ENCODE data around the gene SLC2A8. TPM values are rescaled to one million over a fixed set of nuclear protein-coding genes. Genes with fewer than 3 reads are reported as not detected.

The SLC2A8 gene, protein sequence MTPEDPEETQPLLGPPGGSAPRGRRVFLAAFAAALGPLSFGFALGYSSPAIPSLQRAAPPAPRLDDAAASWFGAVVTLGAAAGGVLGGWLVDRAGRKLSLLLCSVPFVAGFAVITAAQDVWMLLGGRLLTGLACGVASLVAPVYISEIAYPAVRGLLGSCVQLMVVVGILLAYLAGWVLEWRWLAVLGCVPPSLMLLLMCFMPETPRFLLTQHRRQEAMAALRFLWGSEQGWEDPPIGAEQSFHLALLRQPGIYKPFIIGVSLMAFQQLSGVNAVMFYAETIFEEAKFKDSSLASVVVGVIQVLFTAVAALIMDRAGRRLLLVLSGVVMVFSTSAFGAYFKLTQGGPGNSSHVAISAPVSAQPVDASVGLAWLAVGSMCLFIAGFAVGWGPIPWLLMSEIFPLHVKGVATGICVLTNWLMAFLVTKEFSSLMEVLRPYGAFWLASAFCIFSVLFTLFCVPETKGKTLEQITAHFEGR
- polyA plus RNA-seq (ENCODE audit: insufficient read length) = 13.1 TPM

DNA sequence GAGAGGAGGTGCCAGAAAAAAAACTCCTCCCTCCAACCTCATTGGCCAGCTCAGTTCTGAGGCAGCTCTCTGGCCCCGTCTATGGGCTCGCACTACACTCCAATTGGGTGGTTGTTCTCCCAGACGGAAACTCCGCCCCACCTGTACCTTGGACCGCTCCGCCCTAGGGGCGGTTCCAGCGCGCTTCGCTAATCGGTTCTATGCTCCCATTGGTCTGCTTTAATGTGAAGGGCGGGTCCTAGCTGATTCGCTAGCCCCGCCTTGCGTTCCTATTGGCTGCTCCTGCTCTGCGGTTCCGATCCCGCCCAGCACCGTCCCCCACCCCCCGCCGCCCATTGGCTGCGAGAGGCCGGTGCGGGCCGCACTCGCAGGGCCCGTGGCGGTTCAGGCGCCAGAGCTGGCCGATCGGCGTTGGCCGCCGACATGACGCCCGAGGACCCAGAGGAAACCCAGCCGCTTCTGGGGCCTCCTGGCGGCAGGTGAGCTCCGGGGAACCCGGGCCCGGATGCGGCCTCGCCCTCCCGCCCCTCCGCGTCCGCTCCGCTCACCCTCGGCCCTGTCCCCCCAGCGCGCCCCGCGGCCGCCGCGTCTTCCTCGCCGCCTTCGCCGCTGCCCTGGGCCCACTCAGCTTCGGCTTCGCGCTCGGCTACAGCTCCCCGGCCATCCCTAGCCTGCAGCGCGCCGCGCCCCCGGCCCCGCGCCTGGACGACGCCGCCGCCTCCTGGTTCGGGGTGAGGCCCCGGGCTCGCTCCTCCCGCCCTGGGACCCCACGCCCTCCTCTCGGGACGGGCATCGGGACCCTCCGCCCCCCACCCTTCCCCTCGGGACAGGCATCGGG, at the start of gene SLC2A8:
SLC2A8 (plus strand) TSS at position 362 of the 838 bp plus-strand sequence; CDS start at position 424, 62 bp downstream.
- DNase-seq (ENCODE audit: low read depth) = peak; percentile 99

DNA sequence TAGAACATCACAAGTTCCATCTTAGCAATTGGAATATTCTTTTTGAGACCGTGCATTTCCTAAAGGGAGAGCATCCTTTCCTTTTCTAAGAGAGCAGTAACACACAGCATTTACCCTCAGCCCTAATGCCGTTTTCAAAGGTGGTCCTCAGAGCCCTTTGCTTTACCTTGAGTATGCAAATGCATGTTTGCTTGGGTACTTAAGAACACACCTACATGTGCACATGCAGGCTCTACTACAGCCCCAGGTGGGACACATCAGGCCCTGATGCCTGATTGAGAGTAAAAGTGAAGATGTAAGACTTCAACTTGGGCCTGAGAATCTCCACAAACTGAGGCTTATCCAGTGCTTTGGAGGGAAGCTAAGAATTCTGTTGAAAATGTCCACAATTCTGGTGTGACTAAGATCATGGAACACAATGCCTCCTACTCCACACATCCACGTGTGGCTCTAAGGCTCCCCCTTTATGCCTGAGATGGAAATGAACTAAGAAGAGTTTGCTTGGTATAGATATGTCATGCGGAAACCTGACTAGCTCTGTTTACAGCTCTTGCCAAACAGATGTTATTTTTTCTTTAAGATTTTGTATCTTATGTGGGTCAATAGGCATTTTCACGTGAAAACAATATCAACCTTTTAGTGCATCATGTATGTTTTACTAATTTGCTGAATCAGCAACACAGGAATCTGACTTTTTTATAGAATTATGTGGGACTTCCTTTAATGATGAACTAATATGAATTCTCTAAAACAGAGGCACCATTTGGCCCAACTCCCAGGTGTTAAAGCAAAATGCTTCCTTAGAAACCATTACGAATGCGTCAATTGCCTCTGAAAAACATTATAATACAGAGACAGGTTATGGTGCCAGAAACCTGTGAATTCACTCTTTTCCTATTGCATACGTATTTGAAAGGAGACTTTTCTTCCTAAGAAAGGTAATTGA, 48.9 kb upstream of the SLC2A8 start:
- peak; percentile 58 for DNase-seq (ENCODE audit: low read depth)

DNA sequence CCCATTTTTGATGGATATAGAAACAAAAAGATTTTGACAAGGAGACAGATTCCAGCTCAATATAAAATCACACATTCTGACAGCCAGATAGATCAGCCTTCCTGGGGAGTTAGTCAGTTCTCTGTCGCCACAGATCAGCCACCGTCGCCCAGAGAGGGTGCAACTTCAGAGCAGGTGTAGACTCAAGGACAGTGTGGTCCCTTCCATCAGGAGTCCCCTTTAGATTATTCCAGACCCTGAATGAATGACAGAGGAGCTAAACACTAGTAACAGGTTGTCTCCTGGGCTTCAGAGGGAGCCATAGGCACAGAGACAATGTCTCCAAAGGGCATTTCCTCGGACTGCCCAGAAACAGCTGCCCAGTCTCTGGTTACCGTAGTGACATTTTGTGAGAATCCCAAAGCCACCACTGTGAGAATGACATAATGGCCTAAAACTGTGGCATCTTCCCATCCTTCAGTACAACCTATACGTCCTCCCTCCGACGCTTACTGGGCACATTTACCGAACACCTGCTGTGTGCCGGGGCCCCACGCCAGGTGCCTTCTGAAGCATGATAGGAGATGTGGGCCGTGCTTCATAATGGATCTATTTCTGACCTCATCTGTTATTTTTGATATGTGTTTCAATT, 47.4 kb upstream of the SLC2A8 start:
- DNase-seq (ENCODE audit: low read depth) = no peak

DNA sequence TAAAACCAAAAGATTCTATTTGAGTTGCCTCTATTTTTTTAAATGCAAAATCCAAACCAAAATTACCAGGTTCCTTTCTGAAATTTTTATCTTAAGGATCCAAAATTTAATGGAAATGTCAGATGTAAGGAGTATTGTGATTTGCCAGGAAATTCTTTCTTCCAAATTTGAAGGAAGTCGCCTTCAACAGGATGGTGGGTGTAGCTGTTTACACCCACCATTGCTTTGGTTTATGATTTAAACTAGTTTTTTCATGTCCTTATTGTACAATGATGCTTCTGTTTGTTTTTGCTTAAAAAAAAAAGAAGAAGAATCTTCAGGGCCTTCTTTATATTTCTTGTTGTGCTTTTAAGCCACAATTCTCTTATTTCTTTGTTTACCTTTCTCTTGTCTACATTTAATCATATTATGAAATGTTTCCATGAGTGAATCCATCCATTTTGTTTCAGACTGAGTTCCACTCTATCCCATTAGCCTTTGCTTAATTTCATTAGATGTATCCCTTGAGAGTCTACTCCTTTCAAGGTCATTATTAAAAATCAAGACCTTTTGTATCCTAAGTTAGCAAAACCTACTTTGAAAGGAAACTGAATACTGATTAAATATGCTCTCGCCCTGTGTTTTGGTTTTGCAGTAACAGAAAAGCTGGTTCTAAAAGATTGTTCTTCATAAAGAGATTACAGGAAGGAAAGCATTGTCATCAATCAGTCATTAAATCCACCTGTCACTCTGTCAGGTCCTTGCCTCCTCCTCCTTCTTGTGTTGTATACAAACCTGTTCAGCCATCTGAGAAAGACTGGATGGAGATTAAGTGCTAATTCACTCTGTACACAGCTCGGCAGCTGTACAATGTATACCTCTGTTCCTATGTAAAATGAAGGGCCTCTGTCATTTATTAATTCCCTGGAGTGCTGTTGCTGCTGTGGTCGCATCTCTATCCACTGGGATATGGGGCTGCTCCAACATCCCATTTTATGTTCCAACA, 45.5 kb upstream of the SLC2A8 start:
- no peak for DNase-seq (ENCODE audit: low read depth)

DNA sequence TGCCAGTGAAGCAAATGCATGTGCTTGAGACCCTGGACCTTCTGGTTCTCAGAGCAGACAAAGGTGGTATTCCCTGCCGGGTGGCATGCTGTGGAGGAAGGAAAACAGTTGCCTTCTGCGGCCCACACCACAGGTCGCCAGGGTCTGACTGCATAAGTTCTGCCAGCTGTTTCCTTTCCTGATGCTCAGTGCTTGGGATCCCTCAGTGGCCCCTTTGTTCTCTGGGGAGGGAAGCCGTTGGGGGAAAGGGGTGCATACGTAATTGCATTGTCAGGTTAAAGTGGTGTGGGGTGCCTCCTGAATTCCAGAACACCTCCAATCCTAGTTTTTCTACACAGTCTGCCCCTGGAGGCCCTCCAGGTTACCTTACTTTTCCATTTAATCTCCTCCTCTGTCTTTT, 43.1 kb upstream of the SLC2A8 start:
- DNase-seq (ENCODE audit: low read depth) = no peak

DNA sequence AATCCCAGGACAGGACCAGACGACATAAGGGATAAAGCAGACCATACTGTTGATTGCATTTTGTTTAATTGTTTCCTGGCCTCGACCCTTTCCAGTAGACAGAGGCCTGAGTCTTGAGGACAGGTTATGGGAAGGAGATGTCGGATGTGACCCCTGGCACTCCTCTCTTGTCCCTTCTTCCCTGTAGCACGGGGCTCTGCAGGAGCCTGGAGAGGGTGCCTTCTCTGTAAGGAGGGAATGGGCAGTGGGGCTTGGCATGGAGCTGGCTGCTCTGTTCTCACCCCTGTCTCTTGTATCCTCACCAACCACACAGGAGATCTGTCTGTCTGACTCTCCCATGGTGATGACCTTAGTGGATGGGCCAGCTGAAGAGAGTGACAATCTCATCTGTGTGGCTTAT, 40.1 kb upstream of the SLC2A8 start:
- DNase-seq (ENCODE audit: low read depth) = no peak

DNA sequence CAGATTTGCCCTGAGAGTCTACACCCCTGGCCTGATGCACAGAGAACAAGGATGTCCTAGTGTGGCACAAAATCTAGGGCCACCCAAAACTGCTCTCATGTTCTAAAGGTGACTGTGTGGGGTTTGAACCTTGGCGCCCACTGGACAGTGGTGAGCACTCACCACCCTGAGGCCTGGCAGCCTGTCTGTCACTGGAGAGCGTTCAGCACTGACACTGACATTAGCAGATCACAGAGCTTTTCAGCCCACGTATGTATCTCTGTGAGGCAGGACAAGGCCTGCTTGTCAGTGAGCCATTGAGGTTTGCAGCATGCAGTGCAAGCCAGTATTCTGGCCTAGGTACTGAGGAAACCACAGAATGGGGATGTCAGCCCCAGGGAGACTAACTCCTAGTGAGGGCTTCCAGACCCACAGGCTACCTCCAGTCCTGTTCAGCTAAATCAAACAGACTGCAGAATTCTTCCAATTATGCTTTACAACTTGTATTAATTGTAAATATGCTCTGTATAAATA, 38.9 kb upstream of the SLC2A8 start:
- DNase-seq (ENCODE audit: low read depth) = no peak

DNA sequence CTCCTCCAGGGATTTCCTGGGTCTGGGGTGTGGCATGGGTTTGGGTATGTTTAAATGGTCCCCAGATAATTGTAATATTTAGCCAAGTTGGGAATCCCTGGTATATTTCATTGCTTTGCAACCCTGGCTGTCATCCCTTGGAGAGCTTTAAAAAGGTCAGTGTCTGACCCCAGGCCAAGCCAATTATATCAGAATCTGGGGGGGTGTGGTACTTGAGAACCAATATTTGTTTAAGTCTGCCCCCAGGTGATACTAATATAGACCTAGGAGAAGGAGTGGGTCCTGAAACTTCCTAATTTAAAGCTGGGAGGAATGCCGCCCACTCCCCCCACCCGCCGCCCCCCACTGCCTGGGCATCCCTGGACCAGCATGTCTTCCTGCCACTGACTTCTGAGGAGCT, 38.2 kb upstream of the SLC2A8 start:
- no peak for DNase-seq (ENCODE audit: low read depth)

DNA sequence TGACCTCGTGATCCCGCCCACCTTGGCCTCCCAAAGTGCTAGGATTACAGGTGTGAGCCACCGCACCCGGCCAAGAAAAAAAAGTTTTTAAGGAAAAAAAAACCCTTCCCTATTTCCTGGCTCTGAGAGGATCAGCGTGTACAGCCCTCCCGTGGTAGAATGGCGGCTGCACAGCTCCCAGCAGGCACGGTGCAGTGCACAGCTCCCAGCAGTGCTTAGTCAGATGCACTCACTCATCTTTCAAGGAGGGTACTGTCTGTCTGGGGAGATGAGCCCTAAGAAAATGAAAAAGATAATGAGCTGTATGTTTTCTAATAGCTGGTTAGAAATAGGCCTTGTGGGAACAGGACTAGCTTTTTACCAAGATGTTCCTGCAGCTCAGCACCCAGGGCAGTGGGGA, 36.7 kb upstream of the SLC2A8 start:
- DNase-seq (ENCODE audit: low read depth) = no peak

DNA sequence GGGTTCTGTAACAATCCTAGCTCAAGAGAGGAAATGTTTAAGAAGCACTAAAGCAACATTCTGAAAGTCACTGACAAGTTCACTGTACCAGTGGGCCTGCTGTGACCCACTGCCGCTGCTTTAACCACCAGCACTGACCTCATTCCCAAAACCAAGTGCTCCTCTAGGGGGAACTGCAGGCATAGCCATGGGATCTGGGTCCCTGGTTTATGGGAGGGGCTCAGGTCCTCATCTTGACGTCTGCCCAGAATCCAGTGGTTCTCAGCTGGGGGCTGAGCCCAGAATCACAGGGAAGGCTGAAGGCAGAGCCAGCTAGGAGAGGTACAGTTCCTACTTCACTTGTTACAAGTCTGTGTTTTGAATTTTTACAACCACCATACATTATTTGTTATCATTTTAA, 36.1 kb upstream of the SLC2A8 start:
- DNase-seq (ENCODE audit: low read depth) = no peak

DNA sequence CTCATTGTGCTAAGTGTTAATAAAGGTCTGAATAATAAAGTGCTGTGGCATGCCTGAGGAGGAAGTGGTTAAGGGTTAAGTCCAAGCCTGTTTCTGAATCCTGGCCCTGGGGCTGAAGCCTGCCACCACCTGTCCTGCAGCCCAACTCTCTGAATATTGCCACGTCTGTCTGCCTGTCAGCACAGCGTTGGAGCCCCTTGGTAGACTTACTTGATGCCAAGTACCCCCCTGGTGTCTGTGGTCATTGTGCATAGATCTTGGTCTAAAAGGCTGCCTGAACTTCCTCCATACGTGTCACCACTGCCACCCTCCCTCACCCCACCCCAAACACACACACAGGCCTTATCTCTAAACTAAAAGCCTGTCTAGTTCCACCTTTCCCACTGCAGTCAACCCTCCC, 35.4 kb upstream of the SLC2A8 start:
- DNase-seq (ENCODE audit: low read depth) = no peak

DNA sequence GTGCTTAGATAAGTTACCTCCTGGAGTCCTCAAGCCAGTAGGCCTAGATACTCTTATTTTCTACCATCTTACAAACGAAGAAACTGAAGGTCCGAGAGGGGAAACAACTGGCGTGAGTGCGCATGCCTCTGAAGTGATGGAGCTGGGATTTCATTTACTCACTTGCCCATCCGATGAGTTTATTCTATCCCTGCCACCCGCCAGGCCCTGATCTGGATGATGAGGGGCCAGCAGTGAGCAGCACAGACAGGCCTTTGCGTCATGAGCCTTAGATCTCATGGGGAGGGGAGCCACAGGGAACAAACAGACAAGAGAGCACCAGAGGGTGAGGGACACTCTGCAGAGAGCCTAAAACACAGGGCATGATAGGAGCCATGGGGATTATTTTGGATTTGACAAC, 34.1 kb upstream of the SLC2A8 start:
- no peak for DNase-seq (ENCODE audit: low read depth)

DNA sequence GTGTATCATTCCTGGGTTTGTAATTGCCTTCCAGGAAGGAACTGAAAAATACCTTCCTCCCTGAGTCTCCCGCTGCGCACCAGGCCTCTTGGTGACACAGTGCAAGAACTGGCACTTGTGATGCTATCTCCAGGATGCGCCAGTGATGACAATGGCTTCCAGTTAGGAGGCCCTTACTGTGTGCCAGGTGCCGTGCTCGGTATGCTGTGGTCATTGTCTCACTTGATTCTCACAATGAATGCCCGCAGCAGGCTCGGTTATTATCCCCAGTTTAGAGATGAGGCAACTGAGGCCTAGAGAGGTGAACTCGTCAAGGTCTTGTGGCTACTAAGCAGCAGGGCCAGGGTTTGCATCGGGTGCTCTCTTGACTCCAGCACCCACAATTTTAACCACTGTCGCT, 31.5 kb upstream of the SLC2A8 start:
- no peak for DNase-seq (ENCODE audit: low read depth)

DNA sequence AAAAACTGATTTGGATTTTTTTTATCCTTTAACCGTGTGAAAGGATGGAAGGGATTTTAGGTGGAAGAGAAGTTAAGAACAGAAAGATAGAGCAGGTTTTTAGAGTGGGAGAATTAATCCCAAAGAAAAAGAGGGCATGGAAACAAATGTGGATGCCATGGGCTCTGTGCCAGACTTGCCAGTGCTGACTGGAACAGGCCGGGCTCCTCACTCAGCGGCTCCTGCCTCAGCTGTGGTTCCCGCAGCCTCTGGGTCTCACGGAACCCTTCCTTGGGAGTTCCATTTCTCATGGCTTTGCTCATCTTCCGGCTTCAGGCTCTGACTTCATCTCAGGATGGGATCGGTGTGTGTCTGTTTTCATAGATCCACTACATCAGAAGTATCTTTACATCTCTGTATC, 30.4 kb upstream of the SLC2A8 start:
- no peak for DNase-seq (ENCODE audit: low read depth)

DNA sequence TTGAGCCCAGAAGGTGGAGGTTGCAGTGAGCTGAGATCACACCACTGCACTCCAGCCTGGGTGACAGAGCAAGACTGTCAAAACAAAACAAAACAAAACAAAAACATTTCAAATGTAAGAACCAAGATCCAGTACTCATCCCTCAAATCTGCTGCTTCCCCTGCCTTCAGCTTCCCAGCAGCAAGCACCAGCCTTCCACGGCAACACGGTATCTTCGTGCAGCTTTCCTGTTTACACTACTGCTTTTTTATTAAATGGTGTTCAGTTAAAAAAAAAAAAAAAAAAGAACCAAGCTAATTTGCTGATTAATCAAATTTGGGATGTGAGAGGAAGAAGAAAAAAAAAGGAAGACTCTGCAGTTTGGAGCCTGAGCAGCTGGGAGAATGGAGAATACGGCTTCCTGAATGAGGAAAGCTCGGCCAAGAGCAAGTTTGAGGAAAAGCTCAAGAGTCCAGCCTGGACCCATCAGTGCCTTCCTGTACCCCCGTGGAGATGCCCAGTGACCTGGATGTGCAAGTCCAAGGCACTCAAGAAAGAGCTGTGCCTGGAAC, 28.0 kb upstream of the SLC2A8 start:
- DNase-seq (ENCODE audit: low read depth) = no peak

DNA sequence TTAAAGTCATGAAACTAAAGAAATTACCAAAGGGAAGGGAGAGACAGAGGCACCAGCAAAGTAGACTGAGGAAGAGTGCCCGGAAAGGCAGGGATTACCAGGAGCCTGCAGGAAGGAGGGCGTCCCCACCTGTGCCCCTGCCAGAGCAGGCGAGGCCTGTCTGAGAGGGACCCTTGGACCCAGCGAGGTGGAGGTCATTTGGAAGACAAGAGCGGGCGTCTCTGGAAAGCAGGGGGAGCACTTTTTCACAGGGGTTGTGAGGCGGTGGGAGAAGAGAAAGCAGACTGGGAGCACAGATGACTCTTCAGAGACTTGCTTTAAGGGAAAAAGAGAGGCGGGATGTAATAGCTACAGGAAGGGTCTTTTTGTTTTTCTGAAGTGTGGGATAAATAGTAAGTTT, 27.5 kb upstream of the SLC2A8 start:
- DNase-seq (ENCODE audit: low read depth) = no peak

DNA sequence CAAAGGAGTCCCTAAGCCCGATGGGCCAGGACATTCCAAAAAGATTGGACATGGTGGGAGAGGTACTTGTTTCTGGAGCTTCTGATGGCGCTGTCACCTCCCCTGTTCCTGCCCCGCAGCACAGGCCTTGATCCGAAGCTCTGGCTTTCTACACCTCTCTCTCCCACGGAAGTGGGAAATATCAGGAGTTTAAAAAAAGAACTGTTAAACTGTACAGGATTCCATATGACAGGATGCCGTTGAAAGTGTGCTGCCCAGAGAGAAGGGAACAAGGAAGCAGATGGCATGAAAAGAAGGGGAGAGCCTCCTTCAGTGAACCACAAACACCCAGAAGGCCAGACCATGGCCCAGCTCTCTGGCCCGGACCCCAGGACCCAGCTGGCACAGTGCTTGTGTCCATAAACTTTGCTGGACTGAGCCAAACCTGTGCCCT, 26.8 kb upstream of the SLC2A8 start:
- no peak for DNase-seq (ENCODE audit: low read depth)

DNA sequence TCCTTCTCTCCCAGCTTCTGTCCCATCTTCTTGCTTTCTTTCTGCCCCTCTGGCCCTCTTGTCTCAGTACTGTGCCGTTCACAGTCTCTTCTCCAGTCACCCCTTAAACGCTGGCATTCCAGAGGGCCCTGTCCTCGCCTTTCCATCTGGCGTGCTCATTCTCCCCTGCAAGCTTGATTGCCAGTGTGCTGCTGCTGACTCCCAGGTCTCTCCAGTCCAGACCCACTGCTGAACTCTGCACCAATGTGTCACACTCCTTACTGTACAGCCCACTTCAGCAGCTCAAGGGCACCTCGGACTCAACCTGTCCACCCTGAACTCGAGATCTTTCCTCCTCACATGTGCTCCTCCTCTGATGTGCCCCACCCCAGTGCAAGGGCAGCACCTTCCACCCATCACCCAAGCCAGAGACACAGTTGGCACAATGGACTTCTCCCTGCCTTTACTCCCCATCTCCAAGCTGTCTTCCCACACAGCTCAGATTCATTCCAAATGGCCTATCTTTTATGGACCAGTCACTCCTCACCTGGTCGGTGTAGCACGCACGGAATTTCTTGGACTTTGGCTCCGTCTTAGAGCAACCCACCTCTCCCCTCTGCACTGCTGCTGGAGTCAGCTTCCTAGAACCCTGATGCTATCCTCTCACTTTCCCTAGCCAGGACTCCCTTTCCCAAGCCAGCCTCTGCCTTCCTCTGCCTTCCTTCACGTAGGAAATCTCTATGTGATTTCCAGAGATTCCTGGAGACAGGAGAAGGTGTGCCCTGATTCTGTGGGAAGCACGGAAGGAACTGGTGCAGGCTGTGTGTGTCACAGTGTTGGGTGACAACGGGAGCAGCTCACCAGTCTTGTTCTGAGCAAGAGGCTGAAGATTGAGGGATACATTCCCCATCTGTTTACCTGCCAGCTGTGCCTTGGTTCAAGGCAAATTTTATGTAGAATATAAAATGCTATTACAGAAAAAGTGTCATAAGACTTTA, 26.0 kb upstream of the SLC2A8 start:
- DNase-seq (ENCODE audit: low read depth) = no peak

Data from forelimb muscle (tissue), 1 donor.